Hepatocyte (in vitro differentiated cells): Measurements from ENCODE around the gene PBX3.

ENCODE experiments used
- EZH2phosphoT487 ChIP-seq: fragments of 200-600 bp; sonication (generic); IDR thresholded peaks from one replicate; pipeline ENCODE4 v1.6.1; 2018; ENCODE audit warnings: antibody characterized with exemption, mild to moderate bottlenecking, low read depth, moderate library complexity; ENCODE audit not compliant: unreplicated experiment, severe bottlenecking
- TF ChIP-seq, protein P1 (sequence below): fragments of 200-600 bp; sonication (generic); IDR thresholded peaks from 2 replicates; pipeline ENCODE4 v1.5.1; 2016; ENCODE audit warnings: antibody characterized with exemption, mild to moderate bottlenecking; ENCODE audit not compliant: poor library complexity

DNA sequence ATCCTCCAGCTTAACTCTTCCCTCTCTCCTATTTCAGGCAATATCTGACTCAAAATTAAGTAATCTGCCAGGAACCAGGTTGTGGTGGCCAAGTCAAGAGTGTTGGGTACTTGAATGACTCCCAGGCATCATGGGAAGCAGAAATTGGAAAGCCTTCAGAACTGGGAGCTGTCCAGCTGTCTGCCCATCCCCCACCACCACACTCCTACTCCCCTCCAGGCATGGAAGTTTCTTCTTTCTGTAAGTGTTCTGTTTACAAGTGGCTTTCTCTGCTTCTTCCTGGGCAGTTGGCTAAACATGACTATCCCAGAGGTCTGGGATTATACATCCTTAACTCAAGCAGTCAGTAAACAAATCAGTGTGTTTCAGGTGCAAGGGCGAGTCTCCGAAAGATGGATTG, 14.6 kb upstream of the PBX3 start:
- no peak for TF ChIP-seq EZH2phosphoT487
- TF ChIP-seq, protein P1, sequence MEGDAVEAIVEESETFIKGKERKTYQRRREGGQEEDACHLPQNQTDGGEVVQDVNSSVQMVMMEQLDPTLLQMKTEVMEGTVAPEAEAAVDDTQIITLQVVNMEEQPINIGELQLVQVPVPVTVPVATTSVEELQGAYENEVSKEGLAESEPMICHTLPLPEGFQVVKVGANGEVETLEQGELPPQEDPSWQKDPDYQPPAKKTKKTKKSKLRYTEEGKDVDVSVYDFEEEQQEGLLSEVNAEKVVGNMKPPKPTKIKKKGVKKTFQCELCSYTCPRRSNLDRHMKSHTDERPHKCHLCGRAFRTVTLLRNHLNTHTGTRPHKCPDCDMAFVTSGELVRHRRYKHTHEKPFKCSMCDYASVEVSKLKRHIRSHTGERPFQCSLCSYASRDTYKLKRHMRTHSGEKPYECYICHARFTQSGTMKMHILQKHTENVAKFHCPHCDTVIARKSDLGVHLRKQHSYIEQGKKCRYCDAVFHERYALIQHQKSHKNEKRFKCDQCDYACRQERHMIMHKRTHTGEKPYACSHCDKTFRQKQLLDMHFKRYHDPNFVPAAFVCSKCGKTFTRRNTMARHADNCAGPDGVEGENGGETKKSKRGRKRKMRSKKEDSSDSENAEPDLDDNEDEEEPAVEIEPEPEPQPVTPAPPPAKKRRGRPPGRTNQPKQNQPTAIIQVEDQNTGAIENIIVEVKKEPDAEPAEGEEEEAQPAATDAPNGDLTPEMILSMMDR: no peak
